Measurements from ENCODE around the gene PIEZO2.

DNA sequence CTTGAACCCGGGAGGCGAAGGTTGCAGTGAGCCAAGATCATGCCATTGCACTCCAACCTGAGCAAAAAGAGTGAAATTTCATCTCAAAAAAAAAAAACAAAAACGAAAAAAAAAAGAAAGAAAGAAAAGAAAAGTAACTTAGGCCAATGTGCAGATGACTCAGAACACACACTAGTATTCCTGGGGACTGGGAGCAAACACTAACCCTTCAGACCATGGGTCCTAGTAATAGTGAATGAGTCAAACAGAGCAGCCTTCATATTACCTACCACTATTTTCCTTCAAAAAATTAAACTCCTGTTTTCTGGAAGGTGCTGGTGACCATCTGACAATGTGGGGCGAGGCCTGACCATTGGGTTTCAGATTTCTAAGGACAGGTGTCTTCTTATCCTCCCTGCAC lies 253.4 kb downstream of the PIEZO2 start:
- no peak for TF ChIP-seq EZH2 (IDR thresholded peaks at IDR 0.05)
- TF ChIP-seq EZH2phosphoT487 (IDR thresholded peaks at IDR 0.05), result no peak
- TF ChIP-seq, protein P1, sequence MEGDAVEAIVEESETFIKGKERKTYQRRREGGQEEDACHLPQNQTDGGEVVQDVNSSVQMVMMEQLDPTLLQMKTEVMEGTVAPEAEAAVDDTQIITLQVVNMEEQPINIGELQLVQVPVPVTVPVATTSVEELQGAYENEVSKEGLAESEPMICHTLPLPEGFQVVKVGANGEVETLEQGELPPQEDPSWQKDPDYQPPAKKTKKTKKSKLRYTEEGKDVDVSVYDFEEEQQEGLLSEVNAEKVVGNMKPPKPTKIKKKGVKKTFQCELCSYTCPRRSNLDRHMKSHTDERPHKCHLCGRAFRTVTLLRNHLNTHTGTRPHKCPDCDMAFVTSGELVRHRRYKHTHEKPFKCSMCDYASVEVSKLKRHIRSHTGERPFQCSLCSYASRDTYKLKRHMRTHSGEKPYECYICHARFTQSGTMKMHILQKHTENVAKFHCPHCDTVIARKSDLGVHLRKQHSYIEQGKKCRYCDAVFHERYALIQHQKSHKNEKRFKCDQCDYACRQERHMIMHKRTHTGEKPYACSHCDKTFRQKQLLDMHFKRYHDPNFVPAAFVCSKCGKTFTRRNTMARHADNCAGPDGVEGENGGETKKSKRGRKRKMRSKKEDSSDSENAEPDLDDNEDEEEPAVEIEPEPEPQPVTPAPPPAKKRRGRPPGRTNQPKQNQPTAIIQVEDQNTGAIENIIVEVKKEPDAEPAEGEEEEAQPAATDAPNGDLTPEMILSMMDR (IDR thresholded peaks at IDR 0.05), result no peak
